ENCODE data around the gene CDON.
"Not testable (repeated sequence)": the region's sequence is repeated elsewhere in the genome, so short reads cannot be mapped to it uniquely, and the experiment has no call there.

Gene CDON

GRCh38 chr11:125992893-125993292 is 69.8 kb downstream of the CDON start:
- no peak for DNase-seq

- no peak for DNase-seq
Measured at GRCh38 chr11:125990244-125990643, 72.4 kb downstream of the CDON start.

GRCh38 chr11:125987066-125987641 is 75.5 kb downstream of the CDON start:
- no peak for DNase-seq

GRCh38 chr11:125985956-125986355 is 76.7 kb downstream of the CDON start:
- DNase-seq, result not testable (repeated sequence)

GRCh38 chr11:125982348-125982730 is 80.3 kb downstream of the CDON start:
- no peak for DNase-seq

- DNase-seq, result no peak
Measured at GRCh38 chr11:125980436-125980835, 82.2 kb downstream of the CDON start.

GRCh38 chr11:125979511-125979910 is 83.2 kb downstream of the CDON start:
- DNase-seq, result no peak

GRCh38 chr11:125978778-125979407 is 83.8 kb downstream of the CDON start:
- DNase-seq, result no peak

- no peak for DNase-seq
Measured at GRCh38 chr11:125978181-125978716, 84.4 kb downstream of the CDON start.

- no peak for DNase-seq
Measured at GRCh38 chr11:125977333-125977732, 85.3 kb downstream of the CDON start.

- DNase-seq, result no peak
Measured at GRCh38 chr11:125976156-125976555, 86.5 kb downstream of the CDON start.

- DNase-seq, result no peak
Measured at GRCh38 chr11:125975634-125976033, 87.0 kb downstream of the CDON start.

GRCh38 chr11:125974284-125974683 is 88.4 kb downstream of the CDON start:
- no peak for DNase-seq

GRCh38 chr11:125971618-125972017 is 91.0 kb downstream of the CDON start:
- no peak for DNase-seq

- DNase-seq, result no peak
Measured at GRCh38 chr11:125968354-125968753, 94.3 kb downstream of the CDON start.

- no peak for DNase-seq
Measured at GRCh38 chr11:125967515-125967914, 95.2 kb downstream of the CDON start.

GRCh38 chr11:125960771-125961170 is 101.9 kb downstream of the CDON start:
- no peak for DNase-seq

- DNase-seq, result no peak
Measured at GRCh38 chr11:125959931-125960330, 102.7 kb downstream of the CDON start.

GRCh38 chr11:125959511-125959910 is 103.2 kb downstream of the CDON start:
- no peak for DNase-seq

GRCh38 chr11:125958872-125959400 is 103.7 kb downstream of the CDON start:
- DNase-seq, result no peak

GRCh38 chr11:125957618-125958332 is 104.9 kb downstream of the CDON start:
- no peak for DNase-seq

GRCh38 chr11:125956391-125957134 is 106.1 kb downstream of the CDON start:
- DNase-seq, result no peak

- no peak for DNase-seq
Measured at GRCh38 chr11:125955856-125956255, 106.8 kb downstream of the CDON start.
